HG02571 (cell line): ENCODE data around the gene VPS13D.

Experiments used
- ATAC-seq: cut with Tn5 transposase; IDR thresholded peaks from one replicate; pipeline ENCODE4 v1.9.1; 2021; ENCODE audit warnings: mild to moderate bottlenecking, moderate library complexity; ENCODE audit not compliant: unreplicated experiment

Gene VPS13D

DNA sequence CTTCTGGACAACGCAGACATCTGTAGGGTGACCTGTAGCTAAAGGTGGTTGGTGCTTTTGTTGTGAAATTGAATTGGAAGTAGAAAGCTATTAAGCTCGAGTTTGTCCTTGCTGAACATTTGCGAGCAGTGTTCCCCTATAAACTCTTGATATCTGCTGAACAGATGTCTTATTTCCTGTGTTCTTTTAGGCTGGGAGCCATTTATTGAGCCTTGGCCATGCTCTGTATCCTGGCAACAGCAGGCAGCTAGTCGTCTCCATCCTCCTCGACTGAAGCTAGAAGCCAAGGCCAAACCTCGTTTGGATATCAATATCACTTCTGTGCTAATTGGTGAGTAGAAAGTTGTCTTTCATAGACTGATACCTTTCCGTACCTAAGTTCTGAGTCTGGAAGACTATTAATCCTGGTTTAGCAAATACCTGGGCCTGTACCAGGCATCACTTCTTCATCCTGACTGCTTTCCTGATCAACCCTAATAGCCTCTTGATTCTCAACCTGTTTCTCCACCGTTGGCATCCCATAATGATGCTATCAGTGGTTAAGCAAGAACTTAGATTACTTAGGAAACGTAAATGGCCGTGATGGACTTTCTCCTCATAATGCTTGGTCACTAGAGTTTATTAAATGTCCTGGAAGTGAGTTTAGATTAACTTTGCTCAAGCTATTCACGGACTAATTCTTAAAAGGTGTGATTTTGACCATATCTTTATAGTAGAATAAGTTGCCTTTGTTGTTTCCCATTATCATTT, 103.4 kb downstream of the VPS13D start:
- no peak for ATAC-seq

DNA sequence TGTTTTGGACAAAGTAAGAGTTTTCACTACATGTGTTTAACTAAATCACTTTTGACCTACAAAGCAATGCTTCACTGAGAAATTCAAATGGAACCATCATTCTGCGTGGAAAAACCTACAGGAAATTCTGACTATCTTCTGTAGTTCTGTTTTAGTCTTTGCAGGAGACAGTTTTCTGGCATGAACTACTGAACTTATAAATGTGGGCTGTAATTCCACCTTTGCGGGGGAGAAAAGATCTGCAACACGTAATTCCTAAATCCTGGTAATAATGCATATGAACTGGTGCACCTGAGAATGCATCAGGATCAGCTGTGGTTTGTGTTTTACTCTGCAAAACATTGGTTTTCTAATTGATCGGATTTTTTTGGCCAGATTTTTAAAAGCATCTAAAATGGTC, 106.0 kb downstream of the VPS13D start:
- no peak for ATAC-seq

DNA sequence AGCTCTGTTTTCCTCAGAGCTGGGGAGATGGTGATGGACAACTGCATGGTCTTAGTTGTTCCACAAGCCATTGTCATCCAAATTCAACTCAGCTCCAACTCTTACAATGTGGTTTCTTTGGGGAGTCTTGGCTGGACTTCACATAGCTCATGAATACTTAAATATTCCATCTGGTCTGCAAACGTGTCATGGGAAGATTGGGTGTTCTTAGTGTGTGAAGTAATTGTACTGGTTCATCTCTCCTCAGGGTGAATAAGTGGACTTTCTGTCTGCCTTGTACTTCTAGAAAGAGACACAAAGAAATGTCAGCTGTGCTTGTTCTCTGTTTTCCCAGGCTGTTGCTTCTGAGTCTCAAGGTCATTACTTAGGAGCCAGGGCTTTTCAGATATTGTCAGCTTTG, 106.6 kb downstream of the VPS13D start:
- no peak for ATAC-seq

DNA sequence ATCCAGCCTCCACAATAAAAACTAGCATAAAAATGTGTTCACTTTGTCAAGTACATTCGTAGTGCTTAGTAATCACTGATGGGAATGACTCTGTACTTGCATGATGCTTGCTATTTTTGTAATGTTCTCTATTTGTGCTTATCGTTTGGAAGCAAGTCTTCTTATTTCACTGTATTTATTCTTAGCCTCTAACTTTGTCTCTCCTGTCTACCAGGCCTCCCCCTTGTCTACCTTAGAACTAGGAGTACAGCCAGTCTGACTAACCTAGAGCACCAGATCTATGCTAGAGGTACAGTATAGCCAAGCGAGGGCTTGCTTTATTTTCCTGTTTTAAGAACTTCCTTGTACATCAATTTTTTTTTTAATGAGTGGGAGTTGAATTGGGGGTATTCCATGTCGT, 108.2 kb downstream of the VPS13D start:
- ATAC-seq, result no peak

DNA sequence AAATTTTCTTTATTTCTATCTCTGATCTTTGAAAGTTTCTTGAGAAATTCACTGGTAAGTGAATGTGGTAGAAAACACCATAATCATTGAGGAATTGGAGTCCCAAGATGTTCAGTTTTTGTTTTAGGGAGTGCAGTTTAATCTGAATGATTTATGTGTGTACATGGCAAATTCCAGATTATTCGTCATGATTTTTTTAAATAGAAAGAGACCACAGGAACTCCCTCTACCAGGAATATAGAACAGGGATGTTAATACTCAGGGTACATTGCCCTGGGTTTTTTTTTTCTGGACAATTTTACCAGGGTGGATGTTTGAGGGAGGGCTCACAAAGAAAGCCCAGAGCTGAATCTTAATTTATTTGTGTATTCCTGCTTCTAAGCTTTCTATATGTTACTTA, 109.0 kb downstream of the VPS13D start:
- ATAC-seq, result no peak

DNA sequence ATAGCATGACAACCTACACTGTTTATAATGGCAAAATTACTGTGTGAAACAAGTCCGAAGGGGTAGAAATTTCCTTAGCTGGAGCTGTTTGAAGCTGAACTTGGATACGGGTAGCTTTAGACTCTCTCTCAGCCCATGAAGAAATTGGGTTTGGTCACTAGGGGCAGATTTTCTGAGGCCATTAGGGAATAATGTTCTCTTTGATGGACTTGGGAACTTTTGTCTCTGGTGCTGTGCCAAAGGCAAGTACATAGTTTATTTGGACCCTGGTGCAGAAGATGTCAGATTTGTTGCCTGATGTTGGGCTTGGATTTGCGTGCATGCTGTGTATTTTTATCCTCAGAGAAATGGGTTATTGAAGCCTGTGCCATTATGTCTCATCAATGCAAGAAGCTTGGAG, 109.6 kb downstream of the VPS13D start:
- ATAC-seq, result no peak

DNA sequence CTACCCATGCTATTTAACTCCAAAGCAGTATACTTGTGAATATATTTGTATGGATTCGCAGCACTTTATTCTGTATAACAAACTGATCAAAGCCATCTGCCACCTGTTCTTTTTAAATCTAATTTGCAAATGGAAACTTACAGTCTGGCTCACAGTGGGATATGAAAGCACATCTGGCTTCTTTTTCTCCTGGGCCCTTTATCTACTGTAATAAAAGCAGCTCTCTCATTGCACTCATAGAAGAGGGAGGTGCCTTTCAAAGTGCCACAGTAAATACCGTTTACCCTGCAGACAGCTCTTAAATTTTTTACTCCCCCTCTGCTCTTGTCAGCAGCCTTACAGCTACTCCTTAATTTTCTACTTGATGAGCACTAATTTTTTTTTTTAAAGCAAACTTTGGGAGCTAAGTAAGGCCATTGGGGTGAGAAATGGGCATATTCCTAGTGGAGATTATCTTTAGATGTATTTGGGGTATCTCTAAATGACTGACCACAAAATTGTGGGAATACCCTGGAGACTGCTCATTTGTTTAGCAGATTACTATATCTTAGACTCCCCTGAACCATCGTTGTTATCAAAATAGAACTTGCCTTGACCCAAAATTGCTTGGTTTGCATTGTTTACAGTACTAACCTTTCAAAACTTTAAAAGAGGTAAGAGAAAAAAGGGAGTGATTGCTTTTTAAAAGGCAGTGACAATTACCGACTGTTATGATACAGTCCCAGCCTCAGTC, 110.1 kb downstream of the VPS13D start:
- no peak for ATAC-seq

DNA sequence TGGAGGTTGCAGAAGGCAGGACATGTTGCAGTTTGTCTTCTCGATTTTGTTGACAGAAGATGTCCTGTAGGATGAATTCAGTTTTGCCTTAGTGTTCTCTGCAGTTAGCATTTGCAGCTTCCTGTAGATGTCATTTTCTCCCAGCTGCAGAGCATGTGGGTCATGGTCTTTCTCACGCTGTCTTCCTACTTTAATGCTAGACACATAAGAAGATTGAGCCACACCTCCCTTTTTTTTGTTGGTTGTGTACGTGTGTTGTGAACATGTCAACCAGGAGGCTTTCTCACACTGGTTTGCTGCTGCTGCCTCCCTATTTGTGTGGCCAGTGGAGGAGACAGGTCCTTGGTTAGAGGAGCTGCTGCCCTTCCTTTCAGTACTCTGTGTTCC, 110.7 kb downstream of the VPS13D start:
- ATAC-seq, result no peak

DNA sequence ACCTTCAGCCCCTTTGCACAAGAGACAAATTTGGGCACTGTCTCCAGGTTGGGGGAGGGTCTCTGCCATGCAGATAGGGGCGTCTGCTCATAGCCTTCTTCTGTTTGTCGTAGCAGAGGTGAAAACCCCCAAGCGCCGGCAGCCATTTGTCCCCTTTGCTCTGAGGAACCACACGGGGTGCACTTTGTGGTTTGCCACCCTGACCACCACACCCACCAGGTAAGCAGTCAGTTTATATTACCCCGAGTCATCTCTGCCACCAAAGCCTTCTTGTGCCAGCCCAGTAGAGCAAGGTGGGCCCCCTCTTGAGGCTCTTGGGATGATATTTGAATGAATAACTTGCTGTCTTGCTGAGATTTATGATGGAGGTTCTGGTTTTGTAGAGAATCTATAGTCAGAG, 111.8 kb downstream of the VPS13D start:
- no peak for ATAC-seq

DNA sequence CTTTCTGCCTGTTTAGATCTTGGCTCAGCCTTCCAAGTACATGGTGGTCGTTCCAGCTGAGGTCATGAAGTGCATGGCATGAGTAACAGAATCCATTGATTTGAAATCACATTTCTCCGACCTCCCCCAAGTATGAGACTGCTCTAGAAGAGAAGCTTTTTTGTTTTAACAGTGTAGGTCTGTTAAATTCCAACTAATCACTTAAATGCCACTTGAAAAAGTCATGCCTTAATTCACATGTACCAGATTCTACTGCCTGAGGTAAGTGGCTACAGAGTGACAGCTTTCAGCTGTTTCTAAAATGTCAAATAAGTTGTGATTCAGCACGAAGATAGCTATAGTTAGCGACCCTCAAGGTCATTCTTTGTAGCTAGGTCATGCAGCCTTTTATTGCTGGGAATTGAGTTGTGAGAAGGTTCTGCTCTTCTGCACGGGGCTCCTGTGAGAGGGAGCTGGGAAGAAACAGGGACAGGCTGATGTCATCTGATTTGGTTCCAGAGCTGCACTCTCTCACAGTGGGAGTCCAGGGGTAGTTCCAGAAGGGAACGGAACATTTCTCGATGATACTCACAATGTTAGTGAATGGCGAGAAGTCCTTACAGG, 112.7 kb downstream of the VPS13D start:
- no peak for ATAC-seq

DNA sequence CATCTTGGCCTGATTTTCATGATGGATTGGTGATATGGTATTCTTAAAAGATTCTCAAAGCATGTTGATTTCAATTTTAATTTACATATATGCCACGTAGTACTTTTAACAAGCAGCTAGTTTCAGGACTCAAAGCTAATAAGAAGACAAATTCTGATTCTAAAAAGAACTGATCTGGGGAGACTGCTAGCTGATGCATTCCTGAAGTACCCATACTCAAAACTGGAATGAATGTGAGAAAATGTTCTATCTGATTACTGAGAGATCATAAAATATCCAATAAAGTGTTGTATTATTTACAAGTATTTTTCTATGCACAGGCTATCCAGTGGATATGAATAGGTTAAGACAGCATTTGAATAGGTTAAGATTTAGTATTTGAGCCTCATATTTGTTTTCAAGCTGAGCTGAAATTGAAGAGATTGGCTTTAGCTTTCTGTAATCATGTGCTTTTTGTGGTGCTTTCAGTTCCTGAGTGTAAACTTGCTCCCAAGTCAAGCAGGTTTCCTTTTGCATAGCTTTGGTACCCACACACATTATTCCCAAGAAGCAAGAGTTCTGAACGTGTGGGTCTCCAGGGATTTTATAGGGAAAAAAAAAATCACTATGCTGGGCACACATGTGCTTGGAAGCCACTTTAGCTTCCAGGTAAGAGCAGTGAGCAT, 114.1 kb downstream of the VPS13D start:
- ATAC-seq, result no peak

DNA sequence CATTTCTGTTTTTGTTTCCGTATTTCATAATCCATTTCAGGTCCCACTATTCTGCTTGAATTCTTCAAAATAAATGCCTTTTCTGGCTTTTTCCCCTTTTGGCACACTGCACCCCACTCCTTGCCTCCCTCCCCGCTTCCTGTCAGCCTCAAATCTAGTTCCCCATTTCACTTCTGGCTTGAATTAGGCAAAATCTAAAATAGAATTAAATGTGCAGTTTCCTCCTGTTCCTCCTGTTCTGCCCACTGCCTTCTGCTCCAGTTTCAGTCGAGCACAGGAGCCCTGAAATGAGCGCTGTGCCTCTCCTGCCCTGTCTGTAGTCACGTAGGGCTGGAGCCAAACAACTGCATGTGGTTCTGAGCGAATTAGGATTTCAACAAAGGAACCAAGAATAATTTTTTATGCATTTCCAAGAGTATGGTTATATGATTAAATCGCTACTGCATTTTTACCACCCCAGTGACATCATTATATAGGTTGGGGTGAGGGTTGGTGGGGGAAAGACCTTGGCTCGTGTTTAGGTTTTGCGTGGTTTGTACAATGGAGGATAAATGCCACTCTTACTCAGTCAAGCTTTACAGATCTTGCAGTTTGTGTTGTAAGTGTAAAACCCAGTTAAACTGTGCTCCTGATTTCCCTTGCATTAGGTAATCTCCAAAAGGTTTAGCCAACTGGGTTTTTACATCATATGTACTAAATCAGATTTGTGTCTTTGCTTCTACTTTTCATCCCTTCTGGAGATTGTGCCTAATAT, 114.9 kb downstream of the VPS13D start:
- ATAC-seq, result no peak

DNA sequence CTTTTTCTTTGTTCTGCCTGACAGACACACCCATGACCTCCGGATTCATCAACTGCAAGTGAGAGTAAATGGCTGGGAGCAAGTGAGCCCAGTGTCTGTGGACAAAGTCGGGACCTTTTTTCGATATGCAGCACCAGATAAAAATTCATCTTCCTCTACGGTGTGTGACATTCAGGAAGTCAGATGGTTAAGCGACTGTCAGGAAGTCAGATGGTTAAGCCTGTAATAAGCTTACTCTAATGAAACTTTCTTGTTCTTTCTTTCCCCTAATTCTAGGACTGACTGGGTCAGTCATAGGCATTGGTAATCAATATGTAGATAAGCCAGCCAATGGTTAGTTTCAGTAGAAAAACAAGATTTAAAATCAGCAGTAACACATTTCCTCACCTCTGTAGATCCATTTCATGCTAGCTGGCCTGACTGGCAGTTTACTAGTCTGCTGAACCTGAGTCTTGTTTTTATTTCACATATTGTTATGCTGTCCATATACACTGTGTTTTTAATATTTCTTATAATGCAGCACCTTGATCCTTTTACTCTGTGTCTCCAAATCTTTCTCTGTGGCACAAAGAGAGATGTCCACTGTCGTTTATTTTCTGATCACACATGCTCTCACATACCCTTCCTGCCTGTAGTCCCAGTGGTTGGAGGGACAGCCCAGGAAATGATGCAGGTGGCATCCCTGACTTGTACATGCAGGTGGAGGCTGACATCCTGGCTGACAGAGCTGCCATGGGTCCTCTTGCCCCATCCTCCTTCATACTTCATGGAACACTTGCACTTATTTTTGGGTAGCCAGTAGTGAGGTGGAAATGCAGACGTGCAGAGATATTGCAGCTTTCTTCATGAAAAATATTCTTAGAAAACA, 115.8 kb downstream of the VPS13D start:
- ATAC-seq, result no peak

DNA sequence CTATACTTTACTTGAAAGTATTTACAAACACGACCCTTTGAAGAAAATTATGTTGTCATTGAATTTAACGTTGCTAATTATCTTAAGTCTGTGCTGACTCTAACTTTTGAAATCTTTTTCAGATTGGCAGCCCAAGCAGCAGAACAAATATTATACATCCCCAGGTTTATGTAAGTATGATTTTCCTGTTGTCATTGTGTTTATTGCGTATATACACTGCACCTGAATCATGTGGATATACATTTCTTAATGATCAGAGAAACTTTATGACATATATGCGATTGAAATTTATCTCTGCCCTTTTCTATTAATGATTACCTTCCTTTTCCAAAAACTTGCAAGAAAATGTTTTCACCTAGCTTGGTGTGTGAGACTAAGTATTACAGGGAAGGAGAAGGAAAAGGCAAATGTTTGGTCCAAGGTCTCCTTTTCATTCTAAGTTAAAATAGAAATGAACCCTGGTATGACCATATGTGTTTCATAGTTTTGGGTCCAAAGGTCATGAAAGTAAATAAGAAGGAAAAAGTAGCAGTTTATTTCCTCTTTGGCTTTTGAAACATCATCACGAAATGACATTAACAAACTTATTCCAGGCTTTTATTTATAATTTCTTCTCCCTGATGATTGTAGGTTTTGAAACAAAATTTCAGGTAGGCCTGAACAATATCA, 116.8 kb downstream of the VPS13D start:
- no peak for ATAC-seq

DNA sequence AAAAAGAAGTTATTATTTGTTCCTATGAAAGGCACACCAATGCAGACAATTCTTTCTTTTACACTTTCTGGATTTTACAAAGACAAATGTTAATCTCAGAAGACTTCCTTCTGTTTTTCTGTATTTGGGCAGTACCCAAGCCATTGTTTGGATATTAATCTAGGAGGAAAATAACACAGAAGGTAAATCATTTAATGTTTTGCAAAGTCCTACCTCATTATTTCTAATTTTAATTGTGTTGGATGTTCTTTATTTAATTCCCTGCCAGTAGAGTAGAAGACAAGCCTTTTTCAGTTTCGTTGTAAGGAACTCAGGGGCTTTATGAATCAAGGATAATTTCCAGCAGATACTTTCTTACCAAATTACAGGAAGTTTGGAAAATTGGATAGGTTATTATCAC, 118.3 kb downstream of the VPS13D start:
- ATAC-seq, result no peak

DNA sequence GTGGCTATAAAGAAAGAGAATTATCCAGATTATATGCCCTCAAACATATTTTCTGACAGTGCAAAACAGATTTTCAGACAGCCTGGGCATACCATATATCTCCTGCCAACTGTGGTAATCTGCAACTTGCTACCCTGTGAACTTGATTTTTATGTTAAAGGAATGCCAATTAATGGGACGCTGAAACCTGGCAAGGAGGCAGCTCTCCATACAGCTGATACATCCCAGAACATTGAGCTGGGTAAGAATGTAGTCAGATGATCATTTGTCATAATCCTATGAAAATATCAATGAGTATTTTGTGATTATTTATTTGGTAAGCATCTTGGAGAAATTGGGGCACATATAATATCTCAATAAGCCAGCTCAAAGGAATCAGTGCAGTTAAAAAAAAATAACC, 124.2 kb downstream of the VPS13D start:
- no peak for ATAC-seq

DNA sequence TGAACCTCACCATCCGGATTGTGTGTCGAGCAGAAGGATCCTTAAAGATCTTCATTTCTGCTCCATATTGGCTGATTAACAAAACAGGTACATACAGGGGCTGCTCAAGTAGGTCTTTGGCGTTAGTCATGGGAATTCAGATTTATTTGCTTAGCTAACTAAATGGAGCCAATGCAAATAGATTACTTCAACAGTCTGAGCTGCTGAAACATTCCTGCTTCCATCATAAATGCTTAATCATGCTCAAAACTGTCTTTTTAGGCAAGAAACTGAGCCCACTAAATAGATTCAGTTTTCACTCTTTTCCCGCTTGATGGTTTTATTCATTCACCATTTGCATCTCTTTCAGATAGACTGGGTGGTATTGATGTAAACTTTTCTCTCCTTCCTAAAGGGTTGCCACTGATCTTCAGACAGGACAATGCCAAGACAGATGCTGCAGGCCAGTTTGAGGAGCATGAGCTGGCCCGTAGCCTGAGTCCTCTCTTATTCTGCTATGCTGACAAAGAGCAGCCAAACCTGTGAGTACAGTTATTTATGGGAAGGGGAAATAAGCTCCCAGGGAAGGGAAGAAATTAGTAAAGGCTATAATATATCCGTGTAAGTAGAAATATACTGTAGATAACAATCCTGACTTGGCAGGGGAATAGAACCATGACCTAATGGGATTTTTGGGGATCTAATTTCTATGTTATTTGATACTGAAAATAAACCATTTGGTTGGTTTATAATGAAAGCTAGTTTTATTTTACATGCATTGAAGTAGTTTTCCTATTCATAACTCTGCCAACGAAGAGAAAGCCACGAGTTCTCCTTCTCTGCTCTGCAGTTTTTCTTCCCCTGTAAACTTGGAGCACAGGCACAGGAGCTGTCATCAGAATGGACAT, 126.4 kb downstream of the VPS13D start:
- no peak for ATAC-seq

DNA sequence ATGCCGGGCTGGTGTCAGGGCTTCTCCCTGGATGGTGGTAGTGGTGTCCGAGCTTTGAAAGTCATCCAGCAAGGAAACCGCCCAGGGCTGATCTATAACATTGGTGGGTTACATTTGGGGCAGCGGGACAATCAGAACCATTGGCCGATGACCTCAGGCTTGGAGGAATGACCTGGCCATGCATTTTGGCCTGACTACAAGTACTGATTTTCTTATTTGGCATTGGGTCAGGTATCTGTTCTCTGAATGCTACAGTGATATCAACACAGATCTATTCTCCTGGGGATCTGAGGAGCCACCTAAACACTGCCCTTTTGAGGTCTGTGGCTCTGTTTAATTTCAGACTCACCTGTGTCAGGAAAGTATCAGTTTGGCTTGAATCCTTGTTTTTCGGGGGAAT, 128.7 kb downstream of the VPS13D start:
- ATAC-seq, result no peak
